Measurements from ENCODE around the gene MYH10.

Gene MYH10

DNA sequence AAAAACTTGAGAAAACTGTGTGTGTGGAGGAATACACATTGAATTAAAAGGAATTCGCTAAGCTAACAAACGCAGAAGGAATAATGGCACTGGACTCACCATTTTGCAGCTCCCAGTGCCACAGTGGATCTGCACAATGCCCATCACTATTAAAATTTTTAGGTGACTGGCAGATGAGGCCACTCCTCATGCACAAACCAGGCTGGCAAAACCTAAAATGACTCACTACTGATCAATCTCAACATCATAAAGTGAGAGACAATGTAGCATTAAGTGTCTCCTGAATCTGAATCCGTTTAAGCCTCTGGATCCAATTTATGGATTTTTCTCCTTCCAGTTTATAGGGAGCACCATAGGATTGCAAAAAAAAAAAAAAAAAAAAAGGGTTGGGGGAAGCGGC lies 20.6 kb downstream of the MYH10 start:
- no peak for DNase-seq (ENCODE audit: low spot score)

- no peak for DNase-seq (ENCODE audit: low spot score)
Observed at GRCh38 chr17:8608001-8608400, 22.5 kb downstream of the MYH10 start.

- no peak for DNase-seq (ENCODE audit: low spot score)
Observed at GRCh38 chr17:8606401-8606800, 24.1 kb downstream of the MYH10 start.

GRCh38 chr17:8602679-8603078 lies 27.8 kb downstream of the MYH10 start:
- no peak for DNase-seq (ENCODE audit: low spot score)

GRCh38 chr17:8599351-8600011 lies 31.0 kb downstream of the MYH10 start:
- DNase-seq (ENCODE audit: low spot score), result peak; percentile 11

GRCh38 chr17:8598913-8599312 lies 31.6 kb downstream of the MYH10 start:
- DNase-seq (ENCODE audit: low spot score), result peak; percentile 24

DNA sequence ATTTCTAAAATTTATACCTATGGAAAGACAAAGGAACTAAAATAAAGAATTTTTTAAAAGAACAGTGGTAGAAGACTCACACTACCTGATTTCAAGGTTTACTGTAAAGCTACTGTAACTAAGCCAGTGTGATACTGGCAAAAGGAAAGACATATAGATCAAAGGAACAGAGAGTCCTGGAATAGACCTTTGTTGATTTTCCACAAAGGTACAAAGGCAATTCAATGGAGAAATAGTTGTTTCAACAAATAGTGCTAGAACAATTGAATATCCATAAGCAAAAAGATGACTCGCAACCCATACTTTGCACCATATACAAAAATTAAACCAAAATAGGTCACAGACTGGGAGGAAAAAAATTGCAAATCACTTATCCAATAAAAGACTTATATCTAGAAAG lies 36.7 kb downstream of the MYH10 start:
- no peak for DNase-seq (ENCODE audit: low spot score)

GRCh38 chr17:8593276-8593675 lies 37.2 kb downstream of the MYH10 start:
- DNase-seq (ENCODE audit: low spot score), result no peak

DNA sequence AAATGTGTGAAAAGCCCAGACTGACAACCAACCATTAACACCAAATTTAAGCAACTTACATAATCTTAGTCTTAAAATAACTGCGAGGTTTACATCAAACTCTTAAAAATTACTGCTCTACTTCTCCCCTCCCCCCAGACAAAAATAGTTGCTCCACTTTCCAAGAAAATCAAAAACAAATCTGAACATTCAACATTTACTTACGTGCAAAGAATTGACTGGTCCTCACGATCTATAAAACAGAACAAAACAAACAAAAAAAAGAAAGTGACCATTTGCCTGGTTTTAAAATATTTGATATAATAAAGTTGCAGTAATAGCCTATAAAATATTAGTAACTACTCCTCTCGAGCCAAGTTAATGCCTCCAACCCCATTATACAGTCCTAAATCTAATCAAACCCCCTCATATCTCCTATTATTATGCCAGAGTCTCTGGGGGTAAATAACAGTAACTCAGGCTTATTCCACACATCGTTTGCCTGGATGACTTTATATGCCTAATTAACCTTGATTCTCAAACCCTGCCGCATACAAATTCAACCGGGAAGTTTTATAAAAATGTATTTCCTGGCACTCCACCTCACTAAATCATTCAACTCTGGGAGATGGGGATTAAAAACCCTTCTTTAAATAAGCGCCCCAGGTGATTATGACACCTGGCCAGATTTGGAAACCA lies 41.5 kb downstream of the MYH10 start:
- no peak for DNase-seq (ENCODE audit: low spot score)

- no peak for DNase-seq (ENCODE audit: low spot score)
Observed at GRCh38 chr17:8586766-8587165, 43.8 kb downstream of the MYH10 start.

- no peak for DNase-seq (ENCODE audit: low spot score)
Observed at GRCh38 chr17:8585911-8586310, 44.6 kb downstream of the MYH10 start.

DNA sequence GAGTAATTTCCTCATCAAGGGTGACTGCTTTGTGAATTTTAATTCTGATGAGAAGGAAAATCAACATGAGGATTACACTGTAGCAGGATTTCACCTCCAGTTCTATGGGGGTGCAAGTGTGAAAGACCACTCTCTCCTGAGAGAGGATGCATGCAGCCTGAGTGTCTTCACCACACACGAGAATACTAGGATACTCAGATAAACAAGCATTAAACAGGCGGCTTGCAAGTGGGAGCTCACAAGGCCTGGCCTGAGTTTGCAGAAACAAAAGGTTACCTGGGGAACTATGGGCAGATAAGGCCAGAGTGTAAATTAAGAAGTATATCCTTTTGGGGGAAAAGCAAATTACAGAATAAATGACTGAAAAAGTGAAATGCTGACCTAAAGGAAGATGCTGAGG lies 46.6 kb downstream of the MYH10 start:
- no peak for DNase-seq (ENCODE audit: low spot score)

- peak; percentile 30 for DNase-seq (ENCODE audit: low spot score)
Observed at GRCh38 chr17:8580952-8581658, 49.4 kb downstream of the MYH10 start.

- no peak for DNase-seq (ENCODE audit: low spot score)
Observed at GRCh38 chr17:8577868-8578267, 52.7 kb downstream of the MYH10 start.

DNA sequence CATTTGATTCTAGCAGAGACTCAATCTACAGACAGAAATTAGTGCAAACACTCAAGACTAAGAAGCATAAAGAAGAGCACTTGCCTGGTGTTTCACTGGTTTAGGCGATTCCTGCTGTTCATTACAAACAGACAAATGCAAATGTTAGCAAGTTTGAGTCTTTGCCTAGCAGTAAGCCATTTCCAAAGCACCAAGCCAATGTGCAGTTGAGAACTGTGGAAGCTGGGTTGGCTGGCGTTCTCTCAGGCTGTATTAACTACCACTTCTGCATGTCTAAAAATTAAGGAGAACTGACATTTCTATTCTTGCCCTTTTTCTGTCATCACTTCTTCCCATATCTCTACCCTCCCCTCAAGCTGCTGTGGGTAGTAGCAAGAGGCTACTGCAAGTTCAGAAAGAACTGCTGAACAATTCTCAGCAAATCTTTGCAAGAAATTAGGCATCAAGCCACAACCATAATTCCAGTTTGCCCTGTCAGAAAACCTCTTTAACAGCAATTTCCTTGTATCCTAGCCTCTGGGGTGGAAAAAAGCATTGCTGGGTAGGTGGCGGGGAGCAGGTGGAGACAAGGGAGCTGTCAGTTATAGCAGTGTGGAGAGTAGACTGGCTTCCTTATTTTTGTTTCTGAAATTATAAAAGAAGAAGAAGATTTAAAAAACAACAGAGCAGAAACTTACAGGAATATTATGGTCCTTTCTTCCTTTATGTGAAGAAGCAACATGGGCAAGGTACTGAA lies 53.8 kb downstream of the MYH10 start:
- DNase-seq (ENCODE audit: low spot score), result no peak

DNA sequence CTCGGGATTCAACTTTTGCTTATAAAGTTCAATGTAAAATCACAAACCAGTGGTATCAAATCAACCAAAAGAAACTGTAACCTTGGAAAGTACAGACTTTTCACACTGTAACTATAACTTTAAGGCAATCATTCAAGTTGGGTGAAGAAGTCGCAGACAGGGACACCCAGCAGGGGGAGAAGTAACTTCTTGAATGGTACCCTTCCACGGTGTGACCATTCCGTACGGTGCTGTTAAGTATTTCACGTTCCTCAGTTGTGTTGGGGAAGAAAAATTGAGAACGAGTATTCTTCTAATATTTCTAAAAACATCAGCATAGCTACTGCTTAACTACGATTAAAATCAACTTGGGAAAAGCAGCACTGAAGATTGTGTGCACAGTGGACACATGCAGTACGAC lies 55.8 kb downstream of the MYH10 start:
- DNase-seq (ENCODE audit: low spot score), result no peak

DNA sequence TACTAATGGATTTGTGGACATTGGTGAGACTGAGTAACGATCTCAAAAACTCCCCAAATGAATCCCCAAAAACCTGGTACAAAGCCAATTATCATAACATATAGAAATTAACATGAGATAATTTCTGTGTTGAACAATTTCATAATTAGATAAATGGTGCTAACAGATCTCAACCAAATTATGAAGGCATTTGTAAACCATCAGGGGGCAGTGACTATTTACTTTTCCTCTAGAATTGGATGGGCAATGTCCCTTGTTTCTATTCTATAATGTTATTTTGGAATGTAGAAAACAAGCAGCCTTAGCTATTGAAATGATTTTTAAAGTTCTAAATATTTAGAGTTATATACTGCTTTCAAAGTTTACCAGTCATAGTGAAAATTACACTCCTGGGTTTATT lies 57.8 kb downstream of the MYH10 start:
- DNase-seq (ENCODE audit: low spot score), result no peak

- DNase-seq (ENCODE audit: low spot score), result no peak
Observed at GRCh38 chr17:8563981-8564602, 66.4 kb downstream of the MYH10 start.

- no peak for DNase-seq (ENCODE audit: low spot score)
Observed at GRCh38 chr17:8563024-8563776, 67.3 kb downstream of the MYH10 start.

- no peak for DNase-seq (ENCODE audit: low spot score)
Observed at GRCh38 chr17:8558144-8558543, 72.4 kb downstream of the MYH10 start.

DNA sequence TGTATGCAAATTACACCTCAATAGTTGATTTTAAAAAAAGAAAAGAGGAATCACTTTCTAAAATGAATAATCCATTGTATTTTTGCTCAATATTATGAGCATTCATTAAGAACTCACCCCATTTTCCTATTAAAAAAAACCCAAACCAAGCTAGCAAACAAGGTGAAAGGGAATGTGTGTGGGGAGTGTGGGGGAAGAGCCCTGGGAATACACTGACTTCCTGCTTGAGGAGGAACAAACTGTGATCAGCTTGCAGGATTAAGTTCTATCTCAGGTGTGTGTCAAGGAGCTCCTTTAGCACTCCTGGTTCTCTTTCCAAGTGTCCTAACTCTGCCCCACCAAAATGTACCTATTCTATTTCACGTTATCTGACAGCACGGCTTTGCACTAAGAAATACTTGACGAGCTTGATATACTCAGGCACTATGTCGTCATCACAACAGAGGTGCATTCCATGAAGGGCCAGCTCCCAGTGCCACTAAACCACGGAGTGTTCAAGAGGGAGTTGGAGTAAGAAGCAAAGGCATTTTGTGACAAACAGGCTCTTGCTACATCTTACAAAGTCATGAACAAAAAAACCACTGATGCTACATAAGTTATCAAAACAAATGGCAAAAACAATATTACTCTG lies 73.2 kb downstream of the MYH10 start:
- no peak for DNase-seq (ENCODE audit: low spot score)

All from activated CD4-positive, alpha-beta T cell treated with anti-CD3 and anti-CD28 coated beads, Interleukin-2, Interleukin-4, amounts not matched to agents 100 ng/mL and 50 ng/mL, durations not matched to agents 16 hours and 8 hours (primary cell).